GM18909 (cell line): ENCODE data around the gene SMARCB1.
"Not testable (repeated sequence)": the region's sequence is repeated elsewhere in the genome, so short reads cannot be mapped to it uniquely, and the experiment has no call there.

ENCODE experiments used
- ATAC-seq: cut with Tn5 transposase; IDR thresholded peaks from one replicate; pipeline ENCODE4 v1.9.1; 2021; ENCODE audit warnings: mild to moderate bottlenecking; ENCODE audit not compliant: unreplicated experiment, poor library complexity

Gene SMARCB1

DNA sequence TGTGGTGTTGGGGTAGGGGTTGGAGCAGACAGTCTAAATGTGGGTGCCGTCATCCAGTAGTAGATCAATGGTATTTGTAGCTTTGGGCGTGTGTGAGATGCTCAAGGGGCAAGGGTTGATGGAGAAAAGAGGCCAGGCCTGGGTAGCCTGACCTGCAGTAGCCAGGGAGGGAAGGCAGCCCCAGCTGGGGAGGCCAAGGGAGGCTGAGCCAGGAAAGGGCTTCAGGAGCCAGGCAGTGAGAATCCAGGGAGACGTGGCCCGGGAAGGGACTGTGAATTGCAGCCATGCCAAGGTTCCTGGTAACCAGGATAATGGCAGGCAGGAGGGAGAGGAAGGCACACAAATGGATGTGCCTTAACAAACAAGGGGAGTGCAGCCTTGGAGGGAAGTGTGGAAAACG lies 54.5 kb downstream of the SMARCB1 start:
- ATAC-seq: no peak

DNA sequence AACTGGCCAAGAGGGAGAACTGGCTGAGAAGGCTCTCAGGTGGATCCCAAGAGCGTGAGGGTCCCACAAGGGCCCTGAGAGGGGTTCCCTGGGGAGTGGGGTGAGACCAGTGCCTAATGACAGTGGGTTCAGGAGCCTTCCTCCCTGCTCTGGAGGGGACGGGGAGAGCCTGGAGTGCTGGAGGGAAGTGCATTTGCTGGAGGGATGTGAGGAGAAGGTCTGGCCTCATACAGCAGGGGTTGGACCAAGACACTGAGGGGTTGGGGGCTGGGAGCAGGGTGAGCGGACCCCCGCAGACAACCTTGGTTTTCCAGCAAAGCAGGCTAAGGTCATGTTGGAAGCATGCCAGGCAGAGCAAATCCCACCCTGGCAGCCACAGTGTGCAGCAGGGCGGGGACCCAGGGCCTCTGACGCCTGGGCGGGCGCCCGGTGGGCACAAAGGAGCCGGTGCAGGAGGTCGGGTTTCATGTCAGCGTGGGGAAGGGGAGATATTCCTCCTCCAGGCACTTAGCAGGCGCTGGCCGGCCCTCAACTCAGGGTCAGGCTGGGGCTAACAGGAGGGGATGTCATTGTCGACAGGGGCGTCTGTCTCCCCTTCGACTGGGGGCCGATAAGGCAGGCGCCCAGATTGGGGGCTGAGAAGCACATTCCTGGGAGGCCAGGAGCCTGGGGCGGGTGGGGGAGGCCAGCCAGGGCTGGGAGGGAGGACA lies 55.1 kb downstream of the SMARCB1 start:
- no peak for ATAC-seq

DNA sequence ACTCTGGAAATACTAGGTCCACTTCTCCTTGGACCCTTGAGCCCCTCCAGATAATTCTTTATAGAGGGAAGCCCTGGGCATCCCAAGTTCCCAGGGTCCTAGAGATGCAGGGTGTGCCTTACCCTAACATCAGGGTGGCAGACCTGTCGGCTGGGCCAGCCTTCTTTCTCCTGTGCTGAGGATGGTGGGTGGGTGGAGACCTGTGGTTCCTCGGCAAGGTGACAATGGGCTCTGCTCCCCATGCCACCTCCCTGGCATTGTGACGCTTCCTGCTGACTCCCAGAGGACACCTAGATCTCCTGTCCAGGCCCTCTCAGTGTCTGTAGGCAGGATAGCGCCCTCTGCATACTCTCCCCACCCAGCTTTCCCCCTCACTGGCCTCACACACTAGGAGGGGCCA lies 55.8 kb downstream of the SMARCB1 start:
- ATAC-seq: no peak

DNA sequence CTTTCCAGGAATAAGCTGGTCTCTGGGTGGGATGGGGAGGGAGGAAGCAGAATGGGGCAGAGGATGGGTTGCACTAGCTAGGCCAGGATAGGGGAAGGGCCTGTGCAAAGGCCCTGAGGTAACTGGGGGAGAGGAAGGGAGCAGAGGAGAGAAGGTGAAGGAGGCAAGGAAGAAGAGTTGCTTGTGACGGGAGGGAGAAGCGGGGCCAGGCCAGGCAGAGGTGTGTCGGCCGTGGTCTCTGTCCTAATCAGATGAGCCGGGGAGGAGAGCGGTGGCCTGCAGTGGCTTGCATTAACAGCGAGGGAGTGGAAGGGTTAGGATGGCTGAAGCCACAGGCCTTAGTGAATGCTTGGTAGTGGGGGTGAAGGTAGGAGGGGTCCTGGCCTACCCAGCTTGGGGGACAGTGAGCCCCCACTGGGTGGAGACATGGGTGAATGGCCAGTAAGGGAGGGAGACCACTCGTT lies 58.0 kb downstream of the SMARCB1 start:
- no peak for ATAC-seq

DNA sequence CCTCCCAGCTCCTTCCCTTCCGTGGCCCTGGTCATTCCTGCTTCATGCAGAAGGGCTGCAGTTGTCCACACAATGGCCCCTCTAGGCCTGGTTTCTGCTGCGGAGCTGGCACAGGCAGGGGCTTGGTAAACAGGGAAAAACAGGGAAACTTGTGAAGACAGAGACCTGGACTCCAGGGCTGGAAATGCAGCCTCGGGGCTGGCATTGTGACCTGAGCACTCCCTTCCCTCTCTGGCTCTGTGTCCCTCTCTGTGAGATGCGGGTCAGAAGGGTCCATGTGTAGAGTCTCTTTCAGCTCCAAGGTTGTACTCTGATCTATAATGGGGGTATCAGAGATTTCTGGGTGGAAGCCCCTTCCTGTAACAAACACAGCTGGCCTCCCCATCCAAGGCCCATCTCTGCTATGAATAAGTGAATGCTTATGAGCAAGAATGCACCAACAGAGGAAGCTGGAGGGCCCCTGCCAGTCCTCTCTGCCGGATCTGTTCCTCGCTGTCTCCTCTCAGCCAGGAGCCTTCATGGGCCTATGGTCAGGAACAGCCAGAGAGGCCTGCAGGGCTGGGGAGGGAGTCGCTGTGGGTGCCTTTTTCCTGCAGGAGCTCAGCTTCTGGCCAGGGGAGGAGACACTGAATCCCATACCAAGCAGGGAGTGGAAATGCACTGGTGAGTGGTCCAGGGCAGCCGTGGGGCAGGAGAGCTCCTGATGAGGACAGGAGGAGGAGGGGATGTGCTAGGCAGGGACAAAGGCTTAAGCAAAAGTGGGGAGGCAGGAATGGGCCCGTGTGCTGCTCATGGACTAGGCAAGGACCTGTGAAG lies 58.7 kb downstream of the SMARCB1 start:
- no peak for ATAC-seq

DNA sequence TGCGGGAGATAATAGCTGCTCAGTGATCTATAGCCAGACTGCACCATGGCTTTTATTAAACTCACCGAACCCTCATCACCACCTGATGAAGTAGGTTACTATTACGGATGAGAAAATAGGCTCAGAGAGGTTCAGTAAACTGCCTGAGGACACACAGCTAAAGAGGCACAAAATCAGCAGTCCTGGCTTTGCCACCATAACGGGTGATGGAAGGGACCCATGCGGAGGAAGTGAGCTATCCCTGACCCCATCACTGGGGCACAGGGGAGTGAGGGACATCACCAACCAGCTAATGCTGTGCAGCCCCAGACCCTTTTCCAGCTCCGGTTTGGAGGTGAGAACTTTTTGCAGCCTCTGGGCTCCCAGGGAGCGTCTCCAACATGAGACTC lies 59.3 kb downstream of the SMARCB1 start:
- ATAC-seq: no peak

DNA sequence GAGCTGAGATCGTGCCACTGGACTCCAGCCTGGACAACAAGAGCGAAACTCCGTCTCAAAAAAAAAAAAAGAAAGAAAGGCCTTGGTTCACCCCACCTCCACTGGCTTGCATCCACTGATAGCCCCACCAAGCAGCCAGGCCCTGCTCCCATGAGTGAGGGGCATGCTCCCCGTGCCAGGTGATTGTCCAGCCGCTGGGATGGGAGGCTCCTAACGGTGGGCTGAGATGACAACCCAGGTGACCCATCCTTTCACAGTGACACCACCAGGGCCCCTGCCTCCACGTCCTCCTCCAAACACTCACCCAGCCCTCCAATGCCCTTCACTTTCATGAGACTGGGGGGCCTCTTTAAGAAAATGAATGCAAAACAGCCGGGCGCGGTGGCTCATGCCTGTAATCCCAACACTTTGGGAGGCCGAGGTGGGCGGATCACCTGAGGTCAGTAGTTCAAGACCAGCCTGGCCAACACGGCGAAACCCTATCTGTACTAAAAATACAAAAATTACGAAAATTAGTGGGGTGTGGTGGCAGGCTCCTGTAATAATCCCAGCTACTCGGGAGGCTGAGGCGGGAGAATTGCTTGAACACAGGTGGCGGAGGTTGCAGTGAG lies 60.6 kb downstream of the SMARCB1 start:
- no peak for ATAC-seq

DNA sequence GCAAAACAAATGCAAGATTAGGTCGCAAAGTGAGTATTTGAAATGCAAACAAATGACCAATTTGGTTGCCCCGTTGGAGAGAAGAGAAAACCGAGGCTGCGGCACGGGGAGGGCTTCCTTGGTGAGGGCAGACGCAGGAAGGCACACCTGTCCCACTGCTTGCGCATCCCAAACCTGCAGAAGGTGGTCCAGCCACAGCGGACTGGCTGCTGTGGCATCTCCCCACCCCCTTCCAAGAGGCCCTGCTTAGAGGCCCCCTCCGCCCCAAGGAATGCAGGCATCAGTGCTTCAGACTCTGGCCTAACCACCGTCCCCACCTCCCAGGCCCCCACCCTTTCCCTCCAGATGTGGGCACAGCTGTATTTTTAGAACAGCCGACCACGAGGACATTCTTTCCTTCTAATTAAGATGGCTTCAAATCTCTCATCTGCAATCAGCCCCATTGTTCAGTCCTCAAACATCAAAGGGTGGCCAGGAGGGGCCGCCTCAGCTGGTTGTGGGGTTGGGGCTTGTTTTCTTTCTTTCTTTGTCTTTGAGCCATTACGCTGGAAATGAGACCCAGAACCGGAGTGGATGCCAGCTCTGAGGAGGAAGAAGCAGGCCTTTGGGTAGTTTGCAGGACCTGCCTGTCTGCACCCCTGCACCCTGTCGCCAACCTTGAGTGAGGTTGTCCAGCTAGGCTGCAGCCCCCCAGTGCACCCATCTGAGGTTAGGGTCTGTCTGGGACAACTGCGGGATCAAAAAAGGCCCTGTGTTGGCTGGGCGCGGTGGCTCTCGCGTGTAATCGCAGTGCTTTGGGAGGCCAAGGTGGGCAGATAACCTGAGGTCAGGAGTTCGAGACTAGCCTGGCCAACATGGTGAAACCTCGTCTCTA lies 61.5 kb downstream of the SMARCB1 start:
- ATAC-seq: no peak

DNA sequence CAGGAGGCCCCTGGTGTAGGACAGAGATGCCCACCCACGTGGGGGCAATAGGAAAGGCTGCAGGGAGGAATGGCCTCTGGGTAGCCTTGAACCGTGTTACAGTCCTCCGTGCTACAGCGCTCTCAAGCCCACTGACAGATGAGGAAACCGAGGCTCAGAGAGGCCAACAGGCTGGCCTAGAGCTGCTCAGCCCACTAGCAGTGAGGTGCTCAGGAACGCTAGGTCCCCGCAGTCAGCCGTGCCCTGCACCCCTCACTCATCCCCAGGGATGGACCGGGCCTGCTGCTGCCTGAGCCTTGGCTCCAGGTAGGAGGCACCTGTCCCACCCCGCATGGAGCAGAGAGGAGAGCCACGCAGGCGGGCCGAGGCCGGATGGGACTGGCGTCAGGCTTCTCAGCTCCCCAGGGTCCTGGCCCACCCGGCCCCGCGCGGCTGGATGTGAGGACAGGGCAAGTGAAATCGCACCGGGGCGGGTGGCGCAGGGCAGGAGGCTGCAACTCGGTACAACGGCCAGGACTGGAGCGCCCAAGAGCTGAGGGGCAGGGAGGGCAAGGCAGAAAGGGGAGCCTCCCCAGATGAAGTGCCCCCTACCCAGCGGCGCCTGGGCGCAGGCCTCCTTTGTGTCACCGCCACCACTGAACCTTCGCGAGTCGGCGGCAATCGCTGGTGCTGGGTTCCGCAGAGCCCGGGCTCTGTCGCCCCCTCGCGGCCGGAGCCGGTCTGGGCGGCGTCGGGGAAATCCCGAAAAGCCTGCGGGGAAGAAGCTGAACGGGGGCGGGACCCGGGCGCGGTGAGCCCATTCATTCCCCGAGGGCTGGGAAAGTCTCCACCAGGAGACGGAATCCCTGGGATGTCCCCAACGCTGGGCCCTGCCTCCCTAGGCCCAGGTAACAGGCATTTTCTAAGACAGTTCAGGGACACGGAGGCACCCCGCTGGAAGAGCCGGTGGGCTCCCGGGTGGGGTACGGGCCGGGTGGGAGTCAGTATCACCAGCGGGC lies 62.5 kb downstream of the SMARCB1 start:
- peak; percentile 54 for ATAC-seq

DNA sequence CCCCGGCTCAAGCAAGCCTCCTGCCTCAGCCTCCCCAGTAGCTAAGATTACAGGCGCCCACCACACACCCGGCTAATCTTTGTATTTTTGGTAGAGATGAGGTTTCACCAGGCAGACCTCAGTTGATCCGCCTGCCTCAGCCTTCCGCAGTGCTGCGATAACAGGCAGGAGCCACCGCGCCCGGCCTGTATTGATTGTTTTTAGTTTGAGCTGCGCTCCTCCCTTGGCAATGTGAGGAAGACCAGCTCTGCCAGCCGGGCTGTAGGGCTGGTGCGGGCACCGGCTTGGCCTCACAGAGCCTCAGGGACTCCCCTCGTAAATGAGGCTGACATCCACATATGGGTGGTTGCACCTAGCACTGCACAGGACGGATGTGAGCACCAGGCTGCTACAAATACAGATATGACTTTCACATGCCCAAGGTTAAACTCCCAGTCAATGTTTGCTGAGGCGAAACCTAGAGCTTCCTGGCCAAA lies 63.4 kb downstream of the SMARCB1 start:
- ATAC-seq: peak; percentile 72

DNA sequence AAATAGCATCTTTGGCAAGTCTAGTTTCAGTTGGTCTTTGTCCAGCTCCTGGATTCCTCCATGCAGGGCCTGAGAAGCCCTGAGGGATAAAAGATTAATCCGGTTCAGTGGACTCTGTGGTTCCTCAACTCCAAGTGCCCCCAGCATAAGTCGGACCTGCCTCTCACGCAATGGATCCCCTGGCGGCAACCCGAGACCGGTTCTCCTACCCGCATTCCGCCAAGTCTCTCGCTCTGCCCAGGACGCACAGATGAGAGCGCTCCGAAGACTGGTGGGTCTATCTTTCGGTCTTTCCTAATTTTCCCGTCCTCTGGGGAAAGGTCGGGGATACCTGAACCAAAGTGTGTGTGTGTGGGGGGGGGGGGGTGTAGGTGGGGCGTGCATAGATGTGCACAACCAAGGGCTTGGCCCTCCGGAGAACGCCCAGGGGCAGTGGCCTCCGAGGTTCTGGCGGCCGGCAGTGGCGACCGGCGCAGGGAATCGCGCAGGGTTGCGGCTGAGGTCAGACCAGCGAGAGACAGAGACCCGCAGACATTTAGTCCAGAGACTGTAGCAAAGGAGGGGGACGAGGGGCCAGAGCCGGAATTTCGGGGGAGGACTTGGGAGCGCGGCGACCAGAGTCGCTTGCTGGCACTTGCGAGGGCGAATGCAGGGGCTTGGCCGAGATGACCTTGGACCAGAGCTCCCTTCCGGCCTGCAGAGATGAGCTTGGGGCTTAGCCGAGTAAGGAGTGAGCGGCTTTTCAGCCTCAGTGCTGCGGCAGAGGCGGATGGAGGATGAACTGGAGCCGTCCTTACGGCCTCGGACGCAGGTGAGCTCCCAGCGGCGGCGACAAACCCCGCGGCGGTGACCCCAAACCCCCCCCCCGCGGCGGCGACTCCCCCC lies 70.2 kb downstream of the SMARCB1 start:
- peak; percentile 43 for ATAC-seq

DNA sequence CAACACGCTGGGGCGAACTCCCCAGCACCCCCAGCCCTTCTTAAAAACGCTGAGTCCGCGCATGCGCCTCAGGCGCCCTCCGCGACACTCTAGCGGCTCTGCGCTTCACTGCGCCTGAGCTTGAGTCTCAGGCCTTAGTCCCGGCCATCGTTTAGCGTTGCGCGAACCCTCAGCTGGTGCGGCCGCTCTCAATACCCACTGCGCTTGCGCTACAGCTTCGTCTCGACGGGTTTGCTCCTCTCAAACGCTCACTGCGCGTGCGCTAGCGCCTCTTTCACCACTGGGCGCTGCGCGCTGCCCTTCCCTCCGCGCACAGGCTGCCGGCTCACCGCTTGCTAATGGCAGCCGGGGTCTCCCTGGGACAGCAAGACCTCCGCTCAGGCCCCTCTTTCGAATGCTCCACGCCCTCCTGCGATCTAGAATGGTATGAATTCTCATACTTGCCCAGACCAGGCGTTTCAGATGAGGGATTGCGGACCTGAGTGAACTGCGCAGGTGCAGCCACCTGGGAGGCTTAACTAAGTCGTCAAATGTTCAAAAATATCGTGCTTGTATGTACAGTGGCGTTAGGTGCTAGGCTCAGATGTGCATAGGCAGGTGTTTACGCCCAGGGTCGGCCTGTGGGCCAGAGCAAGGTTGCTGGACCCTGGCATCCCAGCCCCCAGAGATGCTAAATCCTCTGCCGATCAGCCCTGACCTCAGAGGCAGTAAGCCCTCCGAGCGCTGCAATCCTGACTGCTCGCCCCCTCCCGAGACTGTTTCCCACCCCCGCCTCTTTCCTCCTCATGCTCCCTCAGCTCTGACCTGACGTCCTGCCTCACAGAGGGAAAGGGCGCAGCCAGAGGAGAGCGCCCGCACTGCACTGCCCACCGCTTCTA lies 71.1 kb downstream of the SMARCB1 start, which contains the start of gene SLC2A11:
Gene SLC2A11 (plus strand): TSS at position 270 of the 878 bp plus-strand sequence. CDS start 125 bp downstream, at position 395.
- ATAC-seq: peak; percentile 90

DNA sequence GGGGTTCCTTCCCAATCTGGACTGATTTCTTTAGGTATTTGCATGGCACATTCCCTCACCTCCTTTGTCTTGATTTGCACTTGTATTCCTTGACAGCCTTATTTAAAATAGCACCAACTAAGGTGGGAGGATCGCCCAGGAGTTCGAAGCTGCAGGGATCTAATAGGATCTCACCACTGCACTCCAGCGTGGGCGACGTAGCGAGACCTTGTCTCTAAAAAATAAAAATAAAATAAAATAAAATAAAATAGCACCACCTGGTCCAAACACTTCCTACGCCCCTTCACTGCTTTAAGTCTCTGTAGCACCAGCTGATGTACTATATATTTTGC lies 71.7 kb downstream of the SMARCB1 start:
- ATAC-seq: no peak

DNA sequence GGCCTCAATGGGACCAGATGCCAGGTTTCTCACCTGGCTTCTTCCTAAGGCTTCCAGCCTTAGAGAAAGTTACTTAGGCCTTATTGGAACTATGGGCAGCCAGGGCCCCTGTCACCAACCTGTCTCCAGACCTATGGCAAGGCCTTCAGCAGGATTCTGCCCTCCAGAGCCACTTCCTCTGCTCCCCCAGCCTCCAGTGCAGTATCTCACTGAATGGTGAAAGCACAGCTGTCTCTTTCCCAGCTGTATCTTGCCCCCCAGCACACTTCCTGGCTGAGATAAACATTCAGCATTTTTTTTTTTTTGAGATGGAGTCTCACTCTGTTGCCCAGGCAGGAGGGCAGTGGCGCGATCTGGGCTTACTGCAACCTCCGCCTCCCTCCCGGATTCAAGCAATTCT lies 72.4 kb downstream of the SMARCB1 start:
- no peak for ATAC-seq

DNA sequence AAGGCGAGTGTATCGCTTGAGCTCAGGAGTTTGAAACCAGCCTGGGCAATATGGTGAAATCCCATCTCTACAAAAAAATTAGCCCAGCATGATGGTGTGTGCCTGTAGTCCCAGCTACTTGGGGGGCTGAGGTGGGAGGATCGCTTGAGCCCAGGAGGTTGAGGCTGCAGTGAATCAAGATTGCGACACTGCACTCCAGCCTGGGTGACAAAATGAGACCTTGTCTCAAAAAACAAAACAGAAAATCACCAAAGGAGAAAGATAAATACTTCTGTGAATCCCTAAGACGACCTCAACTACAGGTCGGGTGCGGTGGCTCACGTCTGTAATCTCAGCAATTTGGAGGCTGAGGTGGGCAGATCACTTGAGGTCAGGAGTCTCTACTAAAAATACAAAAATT lies 73.4 kb downstream of the SMARCB1 start:
- not testable (repeated sequence) for ATAC-seq

DNA sequence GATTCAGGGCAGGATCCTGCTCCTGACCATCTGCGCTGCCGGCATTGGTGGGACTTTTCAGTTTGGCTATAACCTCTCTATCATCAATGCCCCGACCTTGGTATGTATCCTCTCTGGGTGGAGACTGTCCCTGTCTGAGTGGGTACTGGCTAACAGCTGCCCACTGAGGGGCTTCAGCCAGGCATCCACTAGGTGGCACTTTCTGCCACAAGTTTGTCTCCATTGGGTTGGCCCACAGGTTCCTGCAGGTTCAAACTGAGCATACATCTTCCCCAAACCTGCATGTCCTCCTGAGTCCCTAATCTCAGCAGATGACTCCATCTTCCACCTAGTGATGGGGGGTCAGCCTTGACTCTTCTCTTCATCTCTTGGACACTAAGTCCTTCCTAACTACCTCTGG lies 75.3 kb downstream of the SMARCB1 start:
- no peak for ATAC-seq

DNA sequence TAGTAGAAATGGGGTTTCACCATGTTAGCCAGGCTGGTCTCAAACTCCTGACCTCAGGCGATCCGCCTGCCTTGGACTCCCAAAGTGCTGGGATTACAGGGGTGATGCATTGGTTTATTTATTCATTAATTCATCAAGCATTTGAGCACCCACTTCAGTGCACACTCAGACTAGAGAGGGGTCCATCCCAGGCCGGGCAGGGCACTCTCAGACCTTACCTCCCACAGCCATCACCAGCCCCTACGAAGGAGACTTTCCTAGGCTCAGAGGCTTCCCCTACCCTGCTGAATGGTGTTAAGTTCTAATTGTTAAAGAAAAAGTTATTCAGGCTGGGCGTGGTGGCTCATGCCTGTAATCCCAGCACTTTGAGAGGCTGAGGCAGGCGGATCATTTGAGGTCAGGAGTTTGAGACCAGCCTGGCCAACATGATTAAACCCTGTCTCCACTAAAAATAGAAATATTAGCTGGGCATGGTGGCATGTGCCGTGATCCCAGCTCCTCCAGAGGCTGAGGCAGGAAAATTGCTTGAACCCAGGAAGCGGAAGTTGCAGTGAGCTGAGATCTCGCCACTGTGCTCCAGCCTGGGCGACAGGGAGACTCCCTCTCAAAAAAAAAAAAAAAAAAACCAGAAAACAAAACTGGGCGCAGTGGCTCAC lies 77.9 kb downstream of the SMARCB1 start:
- not testable (repeated sequence) for ATAC-seq
